ENCODE data around the gene CACNA1S.

CACNA1S gene

DNA sequence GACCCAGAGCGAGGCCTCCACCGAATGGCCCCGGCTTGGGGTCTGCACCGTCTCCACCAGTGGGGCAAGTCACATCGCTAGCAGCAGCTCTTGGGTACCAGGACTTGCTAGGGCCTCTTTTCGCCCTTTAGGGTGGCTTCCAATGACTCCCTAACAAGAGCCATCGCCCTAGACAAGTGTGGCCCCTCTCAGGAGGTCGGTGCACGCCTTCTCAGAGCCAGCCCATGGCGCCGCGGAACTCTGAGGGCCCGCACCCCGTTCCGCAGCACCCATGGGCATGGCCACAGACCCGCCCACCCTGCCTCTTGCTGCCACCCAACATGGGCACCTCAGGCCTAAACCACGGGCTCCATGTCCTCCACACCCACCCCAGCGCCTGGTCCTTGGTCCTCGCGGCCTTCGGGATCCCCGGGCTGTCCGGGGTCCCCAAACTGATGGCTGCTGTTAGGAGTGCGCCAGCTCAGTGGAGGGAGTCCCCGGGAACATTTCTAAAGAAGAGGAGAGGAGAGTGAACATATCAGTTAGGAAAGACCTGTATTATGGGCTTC is 3.2 kb upstream of the CACNA1S start:
- DNase-seq: no peak

DNA sequence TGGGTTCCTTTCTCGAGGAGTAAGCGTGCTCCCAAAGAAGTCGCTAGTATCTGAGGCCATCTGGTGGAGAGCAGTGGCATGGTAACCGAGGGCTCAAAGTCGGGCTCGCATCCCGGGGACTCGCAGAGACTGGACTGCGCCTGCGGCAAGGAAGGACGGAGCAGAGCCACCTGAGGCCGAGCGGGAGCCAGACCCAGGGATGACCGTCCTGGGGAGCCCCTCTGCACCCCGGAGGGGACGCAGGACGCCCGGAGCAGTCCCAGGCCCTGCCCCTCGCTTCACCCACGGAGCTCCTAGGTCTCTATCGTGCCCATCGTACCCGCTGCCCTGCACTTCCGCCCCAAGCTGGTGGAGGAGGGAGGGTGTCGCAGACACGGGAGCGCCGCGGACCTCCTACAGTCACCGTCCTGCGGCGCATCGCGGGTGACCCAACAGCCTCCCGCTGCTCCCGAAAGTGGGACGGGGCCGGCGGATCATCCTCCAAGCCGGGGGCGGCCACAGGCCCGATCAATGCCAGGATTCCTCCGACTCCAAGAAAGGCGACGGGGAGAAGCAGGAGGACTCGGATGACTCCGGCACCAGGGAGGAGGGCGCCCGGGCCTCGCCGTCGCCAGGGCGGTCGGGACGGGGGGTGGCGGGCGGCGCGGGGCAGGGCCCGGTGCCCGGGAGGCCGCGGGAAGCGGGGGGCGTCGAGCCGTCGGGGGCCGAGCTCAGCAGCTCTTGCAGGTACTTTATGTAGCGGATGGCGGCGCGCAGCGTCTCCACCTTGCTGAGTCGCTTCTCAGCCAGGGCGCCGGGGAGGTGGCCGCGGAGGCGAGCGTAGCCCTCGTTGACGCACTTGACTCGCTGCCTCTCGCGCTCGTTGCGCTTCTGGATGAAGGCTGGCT is 2.3 kb upstream of the CACNA1S start:
- DNase-seq: peak; percentile 88 to 90

- no peak for DNase-seq
Observed at GRCh38 chr1:201113451-201114244, 1.4 kb upstream of the CACNA1S start.

DNA sequence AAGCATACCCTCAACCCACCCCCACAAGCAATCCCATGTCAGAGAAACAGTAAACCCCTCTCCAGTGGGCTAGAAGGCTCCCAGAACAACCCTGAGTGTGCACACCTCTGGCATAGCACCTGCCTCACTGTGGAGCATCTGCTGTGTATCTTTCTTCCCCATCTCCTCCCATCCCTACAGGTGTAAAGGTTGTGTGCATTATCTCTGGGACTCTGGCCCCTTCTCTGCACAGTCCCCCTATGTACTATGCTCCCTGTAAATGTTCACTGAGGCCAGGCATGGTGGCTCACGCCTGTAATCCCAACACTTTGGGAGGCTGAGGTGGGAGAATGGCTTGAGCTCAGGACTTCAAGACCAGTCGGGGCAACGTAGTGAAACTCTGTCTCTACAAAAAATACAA is 700 bp upstream of the CACNA1S start:
- no peak for DNase-seq

DNA sequence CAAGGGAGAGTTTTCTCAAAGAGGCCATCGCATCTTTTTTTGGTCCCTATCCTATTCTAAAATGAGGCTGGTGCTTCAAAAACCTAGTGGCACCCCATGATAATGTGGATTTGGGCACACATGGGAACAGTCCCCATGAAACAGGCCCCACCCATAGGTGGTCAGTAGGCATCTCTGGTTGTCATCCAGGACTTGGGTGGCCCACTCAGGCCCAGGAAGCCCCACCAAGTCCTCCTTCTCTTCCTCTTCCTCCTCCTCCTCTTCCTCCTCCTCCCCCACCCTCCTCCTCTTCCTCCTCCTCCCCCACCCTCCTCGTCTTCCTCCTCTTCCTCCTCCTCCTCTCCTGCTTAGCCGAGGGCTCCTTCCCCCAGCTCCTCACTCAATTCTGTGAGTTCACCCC is 554 bp downstream of the CACNA1S start:
- DNase-seq: no peak

GRCh38 chr1:201111156-201111555 is 1.1 kb downstream of the CACNA1S start:
- DNase-seq: no peak

DNA sequence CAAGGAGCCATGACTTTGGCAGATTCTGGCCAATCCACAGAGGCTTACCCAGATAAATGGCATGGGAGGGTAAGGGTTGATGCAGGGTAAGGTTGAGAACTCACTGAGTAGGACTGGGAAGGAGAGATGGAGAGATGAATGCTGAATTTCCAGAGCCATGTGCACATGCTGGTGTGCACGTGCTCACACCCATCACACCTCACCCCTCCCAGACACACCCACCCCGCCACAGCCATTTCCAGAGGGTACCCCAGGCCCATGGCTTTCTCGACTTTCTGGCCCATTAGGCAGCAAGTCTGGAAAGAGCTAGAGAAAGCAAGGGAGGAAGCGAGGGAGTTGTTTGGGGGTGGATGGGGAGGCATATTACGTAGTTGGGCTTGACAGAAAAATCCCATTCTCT is 1.6 kb downstream of the CACNA1S start:
- no peak for DNase-seq

- no peak for DNase-seq
Observed at GRCh38 chr1:201110138-201110537, 2.1 kb downstream of the CACNA1S start.

GRCh38 chr1:201109651-201110050 is 2.6 kb downstream of the CACNA1S start:
- DNase-seq: no peak

GRCh38 chr1:201108614-201109013 is 3.6 kb downstream of the CACNA1S start:
- DNase-seq: no peak

- DNase-seq: no peak
Observed at GRCh38 chr1:201105688-201106087, 6.5 kb downstream of the CACNA1S start.

- no peak for DNase-seq
Observed at GRCh38 chr1:201104141-201104540, 8.1 kb downstream of the CACNA1S start.

DNA sequence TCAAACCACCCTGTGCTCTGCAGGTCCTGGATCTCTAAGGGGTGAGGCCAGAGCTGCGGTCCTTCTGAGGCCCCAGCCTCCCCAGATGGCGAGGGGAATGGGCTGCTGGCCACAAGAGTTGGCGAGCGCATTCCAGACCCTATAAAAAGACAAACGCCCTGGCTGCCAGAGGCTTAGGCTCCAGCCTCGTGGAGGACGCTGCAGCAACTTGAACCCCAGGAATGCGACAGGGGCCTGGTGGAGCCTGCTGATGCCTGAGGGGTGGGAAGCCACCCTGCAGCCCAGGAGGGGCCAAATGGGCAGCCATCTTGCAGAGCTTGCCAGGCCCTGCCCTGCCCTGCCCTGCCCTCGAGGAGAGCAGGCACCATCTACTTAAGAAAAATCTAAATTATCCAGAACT is 8.6 kb downstream of the CACNA1S start:
- no peak for DNase-seq

- no peak for DNase-seq
Observed at GRCh38 chr1:201100169-201100930, 11.9 kb downstream of the CACNA1S start.

DNA sequence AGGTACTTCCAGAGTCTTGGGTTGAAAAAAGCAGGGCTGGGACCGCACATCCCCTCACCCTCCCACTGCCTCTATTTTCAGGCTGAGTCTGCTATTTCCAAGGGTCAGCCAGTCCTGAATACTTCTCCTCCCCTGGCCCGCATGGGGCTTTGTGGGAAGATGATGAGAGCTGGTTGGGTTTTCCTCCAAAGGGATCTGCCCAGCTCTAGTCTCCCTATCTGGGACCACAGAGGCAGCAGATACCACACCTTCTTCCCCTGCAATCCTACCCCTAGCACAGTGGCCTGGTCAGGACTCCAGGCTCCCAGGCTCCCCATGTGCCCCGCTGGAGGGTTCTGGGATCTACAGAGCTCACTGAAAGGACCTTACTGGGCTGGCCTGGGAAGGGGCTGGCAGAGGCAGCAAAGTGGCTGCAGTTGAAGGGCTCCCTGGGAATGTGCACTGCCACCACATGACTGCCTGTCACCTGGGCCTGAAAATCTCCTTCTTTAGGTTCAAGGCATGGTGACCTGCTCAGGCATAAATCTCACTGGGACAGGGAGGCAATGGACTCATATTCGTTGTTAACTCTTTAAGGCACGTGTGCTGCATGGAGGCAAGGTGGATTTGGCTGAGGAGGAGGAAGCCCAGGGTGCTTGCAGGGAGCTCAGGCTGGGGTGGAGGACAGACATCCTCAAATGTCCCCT is 13.1 kb downstream of the CACNA1S start:
- no peak for DNase-seq

GRCh38 chr1:201096977-201097856 is 15.0 kb downstream of the CACNA1S start:
- DNase-seq: no peak

GRCh38 chr1:201096041-201096461 is 16.2 kb downstream of the CACNA1S start:
- no peak for DNase-seq

GRCh38 chr1:201095581-201095980 is 16.6 kb downstream of the CACNA1S start:
- no peak for DNase-seq

GRCh38 chr1:201094832-201095231 is 17.4 kb downstream of the CACNA1S start:
- DNase-seq: no peak

- DNase-seq: no peak
Observed at GRCh38 chr1:201093962-201094361, 18.3 kb downstream of the CACNA1S start.

DNA sequence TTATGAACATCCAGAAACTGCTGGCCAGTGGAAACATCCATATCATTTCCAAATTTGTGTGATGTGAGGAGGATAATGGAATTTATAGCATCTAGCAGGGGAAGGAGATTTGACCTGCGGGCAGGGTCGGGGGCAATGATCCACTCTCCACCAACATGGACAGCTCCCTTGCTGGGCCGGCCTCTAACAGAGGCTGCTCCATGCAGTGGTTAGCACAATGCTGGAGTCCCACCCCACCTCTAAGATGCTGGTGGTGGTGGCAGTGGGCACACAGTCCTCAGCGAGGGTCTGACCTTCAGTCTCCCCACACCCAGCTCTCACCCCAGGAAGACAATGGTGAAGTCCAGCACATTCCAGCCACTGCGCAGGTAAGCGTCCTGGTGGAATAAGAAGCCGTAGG is 18.7 kb downstream of the CACNA1S start:
- no peak for DNase-seq
